BJ (cell line): Measurements from ENCODE around the gene SPCS3. TPM values are rescaled to one million over a fixed set of nuclear protein-coding genes. Genes with fewer than 3 reads are reported as not detected.

Experiments used
- CTCF ChIA-PET: fragments of 350-600 bp; formaldehyde crosslinking; extraction: SDS; loops from one replicate; lab custom pipeline; 2021; ENCODE audit warnings: antibody characterized with exemption, inconsistent platforms; lab: Yijun Ruan, JAX
- POLR2A ChIA-PET: fragments of 300-600 bp; sonication (Branson Sonifier 250); formaldehyde crosslinking; extraction: SDS; loops from one replicate; lab custom pipeline; 2021; ENCODE audit warnings: antibody characterized with exemption; lab: Charles Lee
- DNase-seq: peaks from one replicate; pipeline ENCODE4 v3.0.0-alpha.2; 2011; ENCODE audit warnings: low read depth
- H3K27me3 ChIP-seq: 2 replicates; pipeline ENCODE4 v1.6.0; 2011; ENCODE audit warnings: low read length; ENCODE audit not compliant: control insufficient read depth, insufficient read depth
- H3K36me3 ChIP-seq: 2 replicates; pipeline ENCODE4 v1.5.1; 2011; ENCODE audit warnings: low read length; ENCODE audit not compliant: control insufficient read depth, insufficient read depth
- H3K4me3 ChIP-seq: 2 replicates; pipeline ENCODE4 v1.5.1; 2011; ENCODE audit warnings: low read depth, mild to moderate bottlenecking, control low read depth, low read length
- CTCF ChIP-seq: IDR thresholded peaks from 2 replicates; pipeline ENCODE4 v1.5.1; 2011; ENCODE audit warnings: low read depth, mild to moderate bottlenecking, control low read depth, inconsistent platforms, low read length, moderate library complexity; ENCODE audit not compliant: insufficient read depth
- polyA minus RNA-seq: library from RNA; depleted of rRNA, polyadenylated mRNA; stranded (reverse); fragments of >200 nt; gene quantifications from 2 replicates; pipeline ENCODE4 v1.2.3, GENCODE V29; 2011; rRNA and poly(A)+ RNA removed
- polyA plus RNA-seq: library from polyadenylated mRNA; depleted of rRNA; stranded (reverse); fragments of >200 nt; gene quantifications from 2 replicates; pipeline ENCODE4 v1.2.3, GENCODE V29; 2011; rRNA removed

SPCS3 gene
- polyA plus RNA-seq: 55.3 and 58.9 TPM in 2 replicates
- polyA minus RNA-seq: 20.3 and 27.3 TPM in 2 replicates

GRCh38 chr4:176319704-176320339 is at the start of gene SPCS3:
Gene SPCS3 (plus strand): TSS chr4:176319966. CDS start chr4:176320077, 111 bp downstream.
- Histone ChIP-seq H3K4me3 (peak within 1 kb of the TSS; percentile 99), H3K36me3 (no peaks in the 10 kb centered on the region), H3K27me3 (no peaks in the 10 kb centered on the region)
- DNase-seq: peak; percentile 71
- ChIA-PET POLR2A (no interaction called here), CTCF (interaction anchor here (1.3 to 1.4 kb wide), 2 partner anchors 13 to 15 kb away, joined by 3 read pairs; no protein-coding TSS in a partner anchor)
- TF ChIP-seq CTCF: no peak

GRCh38 chr4:176270669-176271068 is 49.1 kb upstream of the SPCS3 start:
- H3K36me3 ChIP-seq: no peaks in the 10 kb centered on the region
- H3K27me3 ChIP-seq: no peaks in the 10 kb centered on the region
- TF ChIP-seq CTCF: no peak
- DNase-seq: peak; percentile 97
- ChIA-PET POLR2A (interaction anchor here (0.6 to 0.7 kb wide), 2 partner anchors 166 to 310 kb away, joined by 3 to 4 read pairs; no protein-coding TSS in a partner anchor), CTCF (interaction anchor here (1.5 kb wide), 1 partner anchor 70 kb away, joined by 5 read pairs; no protein-coding TSS in a partner anchor)
- no peak overlapping the region for H3K4me3 ChIP-seq

GRCh38 chr4:176271749-176272148 is 48.0 kb upstream of the SPCS3 start:
- ChIA-PET CTCF (interaction anchor here (1.5 kb wide), 1 partner anchor 69 kb away, joined by 5 read pairs; no protein-coding TSS in a partner anchor), POLR2A (interaction anchor here (0.7 kb wide), 1 partner anchor 13 kb away, joined by 3 read pairs; no protein-coding TSS in a partner anchor)
- Histone ChIP-seq H3K36me3 (no peaks in the 10 kb centered on the region), H3K4me3 (no peak overlapping the region), H3K27me3 (no peaks in the 10 kb centered on the region)
- no peak for DNase-seq
- TF ChIP-seq CTCF: no peak

GRCh38 chr4:176272799-176273198 is 47.0 kb upstream of the SPCS3 start:
- POLR2A ChIA-PET: no interaction called here
- no peaks in the 10 kb centered on the region for H3K27me3 ChIP-seq
- no peak for DNase-seq
- H3K4me3 ChIP-seq: no peak overlapping the region
- CTCF ChIA-PET: no interaction called here
- no peak for TF ChIP-seq CTCF
- H3K36me3 ChIP-seq: no peaks in the 10 kb centered on the region

- Histone ChIP-seq H3K27me3 (no peaks in the 10 kb centered on the region), H3K4me3 (no peak overlapping the region), H3K36me3 (no peaks in the 10 kb centered on the region)
- CTCF ChIA-PET: interaction anchor here (1.4 to 1.5 kb wide), 2 partner anchors 67 to 122 kb away, joined by 3 to 4 read pairs; no protein-coding TSS in a partner anchor
- TF ChIP-seq CTCF: no peak
- no peak for DNase-seq
- POLR2A ChIA-PET: no interaction called here
Observed at GRCh38 chr4:176273736-176274135, 46.0 kb upstream of the SPCS3 start.
